GM19324 (cell line): ENCODE results near the gene SYNJ2BP.

Experiments used
- ATAC-seq: cut with Tn5 transposase; IDR thresholded peaks from one replicate; pipeline ENCODE4 v1.9.1; 2021; ENCODE audit warnings: mild to moderate bottlenecking, moderate library complexity; ENCODE audit not compliant: unreplicated experiment, low FRiP score

SYNJ2BP gene

GRCh38 chr14:70394674-70395306, 22.1 kb downstream of the SYNJ2BP start:
- no peak for ATAC-seq

- no peak for ATAC-seq
Measured at GRCh38 chr14:70392676-70393075, 24.2 kb downstream of the SYNJ2BP start.

- no peak for ATAC-seq
Measured at GRCh38 chr14:70391493-70392391, 25.1 kb downstream of the SYNJ2BP start.

GRCh38 chr14:70382536-70382935, 34.4 kb downstream of the SYNJ2BP start:
- ATAC-seq = no peak

GRCh38 chr14:70380824-70381223, 36.1 kb downstream of the SYNJ2BP start:
- no peak for ATAC-seq

- ATAC-seq = no peak
Measured at GRCh38 chr14:70378696-70379095, 38.2 kb downstream of the SYNJ2BP start.
